HepG2 (cell line): Measurements from ENCODE around the gene CHID1. TPM values are rescaled to one million over a fixed set of nuclear protein-coding genes. Genes with fewer than 3 reads are reported as not detected.

Source experiments
- CBX1 ChIP-seq: IDR thresholded peaks from one replicate; pipeline ENCODE4 v1.6.1; 2016; ENCODE audit warnings: antibody characterized with exemption, low read depth
- DPF2 ChIP-seq: sonication (generic); formaldehyde crosslinking; IDR thresholded peaks from 2 replicates; pipeline ENCODE4 v1.4.0; 2020; ENCODE audit warnings: mild to moderate bottlenecking, low read depth, missing genetic modification reagents, borderline replicate concordance
- HMG20B ChIP-seq: conservative IDR thresholded peaks from 2 replicates; pipeline ENCODE4 v1.6.1; 2016; ENCODE audit warnings: missing genetic modification reagents, missing compliant biosample characterization
- IKZF4 ChIP-seq: sonication (generic); formaldehyde crosslinking; IDR thresholded peaks from 2 replicates; pipeline ENCODE4 v1.5.1; 2020; ENCODE audit warnings: borderline replicate concordance, mild to moderate bottlenecking, low read depth, missing genetic modification reagents; ENCODE audit errors: not compliant biosample characterization
- KAT7 ChIP-seq: IDR thresholded peaks from 2 replicates; pipeline ENCODE4 v1.6.1; 2018; ENCODE audit warnings: borderline replicate concordance, missing compliant biosample characterization
- PHF5A ChIP-seq: IDR thresholded peaks from one replicate; pipeline ENCODE4 v1.6.1; 2018; ENCODE audit warnings: low read depth, missing genetic modification reagents; ENCODE audit not compliant: unreplicated experiment
- PLRG1 ChIP-seq: fragments of 450-650 bp; conservative IDR thresholded peaks from 2 replicates; pipeline ENCODE4 v1.6.1; 2016
- SMAD9 ChIP-seq: sonication (generic); formaldehyde crosslinking; IDR thresholded peaks from 2 replicates; pipeline ENCODE4 v1.5.1; 2020; ENCODE audit warnings: mild to moderate bottlenecking, missing genetic modification reagents
- ZMAT3 ChIP-seq: sonication (generic); formaldehyde crosslinking; conservative IDR thresholded peaks from 2 replicates; pipeline ENCODE4 v1.7.0; 2021; ENCODE audit warnings: missing genetic modification reagents
- ZNF224 ChIP-seq: sonication (generic); formaldehyde crosslinking; IDR thresholded peaks from 2 replicates; pipeline ENCODE4 v1.5.0; 2020; ENCODE audit warnings: mild to moderate bottlenecking, missing genetic modification reagents
- ZNF232 ChIP-seq: sonication (generic); formaldehyde crosslinking; IDR thresholded peaks from 2 replicates; pipeline ENCODE4 v1.4.0; 2020; ENCODE audit warnings: missing genetic modification reagents, borderline replicate concordance
- ZNF274 ChIP-seq: sonication (generic); formaldehyde crosslinking; IDR thresholded peaks from 2 replicates; pipeline ENCODE4 v1.5.1; 2020; ENCODE audit warnings: mild to moderate bottlenecking, missing genetic modification reagents
- ZNF619 ChIP-seq: sonication (generic); formaldehyde crosslinking; IDR thresholded peaks from 2 replicates; pipeline ENCODE4 v1.4.0; 2020; ENCODE audit warnings: mild to moderate bottlenecking, missing genetic modification reagents
- polyA plus RNA-seq, 8 experiments: library from polyadenylated mRNA; depleted of rRNA in 3 of 8; stranded (reverse) in 7 of 8; unstranded in 1 of 8; fragments of >200 nt; fragmentation: Illumina TruSeq in 4 of 8; extraction: Trizol in 4 of 8; gene quantifications; 2 replicates each; pipeline versions ENCODE4 v1.2.1 to v1.2.3, GENCODE V29; 2011 to 2016; ENCODE audit warnings: low read depth in 4 of 8, missing spikeins in 1 of 8, mixed read lengths in 1 of 8; ENCODE audit not compliant: insufficient read depth in 1 of 8
- total RNA-seq, 5 experiments: library from RNA; depleted of rRNA; stranded (reverse); fragments of >200 nt; fragmentation: Illumina TruSeq; extraction: Trizol; gene quantifications; 2 replicates each; pipeline ENCODE4 v1.2.3, GENCODE V29; 2016; ENCODE audit warnings: low read depth in 1 of 5
- TF ChIP-seq, protein P1 (sequence below): conservative IDR thresholded peaks from 2 replicates; pipeline ENCODE4 v1.6.1; 2018; ENCODE audit warnings: missing genetic modification reagents
- TF ChIP-seq, protein P2 (sequence below): sonication (generic); formaldehyde crosslinking; IDR thresholded peaks from 2 replicates; pipeline ENCODE4 v1.4.0; 2020; ENCODE audit warnings: missing genetic modification reagents, borderline replicate concordance
- TF ChIP-seq, protein P3 (sequence below): sonication (generic); formaldehyde crosslinking; IDR thresholded peaks from 2 replicates; pipeline ENCODE4 v1.9.0; 2022; ENCODE audit warnings: low read depth, missing genetic modification reagents
- TF ChIP-seq, protein P4 (sequence below): sonication (generic); formaldehyde crosslinking; IDR thresholded peaks from 2 replicates; pipeline ENCODE4 v1.4.0; 2020; ENCODE audit warnings: missing genetic modification reagents
- TF ChIP-seq, protein P5 (sequence below): sonication (generic); formaldehyde crosslinking; IDR thresholded peaks from 2 replicates; pipeline ENCODE4 v1.5.1; 2020; ENCODE audit warnings: missing genetic modification reagents, mild to moderate bottlenecking, borderline replicate concordance

CHID1 gene
- total and polyA plus RNA-seq, 2 of the 13 experiments (the other 11 are each of a cell fraction or from before 2014, with no cell fraction given) = 65.1 to 93.6 TPM

DNA sequence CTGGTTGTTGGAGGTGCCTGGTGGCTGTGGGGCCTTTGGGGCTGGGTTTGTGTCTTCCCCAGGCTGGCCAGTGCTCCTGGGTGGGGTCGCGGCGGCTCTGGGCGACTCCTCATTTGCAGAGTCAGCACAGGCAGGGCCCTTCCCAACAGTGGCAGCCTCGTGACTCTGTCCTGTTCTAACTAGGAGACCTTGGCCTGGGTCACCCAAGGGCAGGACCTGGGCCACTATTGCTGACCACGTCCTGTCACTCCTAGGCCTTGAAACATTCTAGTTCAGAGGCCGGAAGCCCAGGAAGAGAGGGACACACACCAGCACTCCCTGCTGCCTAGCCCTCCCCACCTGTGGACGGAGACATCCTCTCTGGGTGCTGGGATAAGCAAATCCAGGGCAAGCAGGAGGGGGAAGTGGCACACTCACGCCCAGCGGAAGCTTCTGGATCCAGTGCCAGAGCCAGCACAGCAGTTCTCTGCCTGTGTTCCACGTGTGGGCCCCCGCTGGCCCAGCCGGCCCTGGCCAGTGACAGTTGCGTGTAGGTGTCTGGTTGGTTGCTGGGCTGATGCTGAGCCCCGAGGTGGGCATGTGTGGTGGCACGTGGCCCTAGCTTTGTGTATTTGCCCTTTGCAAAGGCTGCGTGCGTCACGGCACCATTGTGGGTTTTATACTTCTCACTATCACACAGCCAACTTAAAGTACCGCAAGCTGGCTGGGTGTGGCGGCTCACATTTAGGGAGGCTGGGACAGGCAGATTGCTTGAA, 4.3 kb upstream of the CHID1 start (continued):
- TF ChIP-seq, protein P1, sequence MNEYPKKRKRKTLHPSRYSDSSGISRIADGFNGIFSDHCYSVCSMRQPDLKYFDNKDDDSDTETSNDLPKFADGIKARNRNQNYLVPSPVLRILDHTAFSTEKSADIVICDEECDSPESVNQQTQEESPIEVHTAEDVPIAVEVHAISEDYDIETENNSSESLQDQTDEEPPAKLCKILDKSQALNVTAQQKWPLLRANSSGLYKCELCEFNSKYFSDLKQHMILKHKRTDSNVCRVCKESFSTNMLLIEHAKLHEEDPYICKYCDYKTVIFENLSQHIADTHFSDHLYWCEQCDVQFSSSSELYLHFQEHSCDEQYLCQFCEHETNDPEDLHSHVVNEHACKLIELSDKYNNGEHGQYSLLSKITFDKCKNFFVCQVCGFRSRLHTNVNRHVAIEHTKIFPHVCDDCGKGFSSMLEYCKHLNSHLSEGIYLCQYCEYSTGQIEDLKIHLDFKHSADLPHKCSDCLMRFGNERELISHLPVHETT = peak; percentile 24; the same call in 1 of the 2 replicates
- TF ChIP-seq DPF2 = peak; percentile 45; the same call in 1 of the 2 replicates
- TF ChIP-seq IKZF4 (CRISPR knock-in tag) = peak; percentile 43
- TF ChIP-seq, protein P2, sequence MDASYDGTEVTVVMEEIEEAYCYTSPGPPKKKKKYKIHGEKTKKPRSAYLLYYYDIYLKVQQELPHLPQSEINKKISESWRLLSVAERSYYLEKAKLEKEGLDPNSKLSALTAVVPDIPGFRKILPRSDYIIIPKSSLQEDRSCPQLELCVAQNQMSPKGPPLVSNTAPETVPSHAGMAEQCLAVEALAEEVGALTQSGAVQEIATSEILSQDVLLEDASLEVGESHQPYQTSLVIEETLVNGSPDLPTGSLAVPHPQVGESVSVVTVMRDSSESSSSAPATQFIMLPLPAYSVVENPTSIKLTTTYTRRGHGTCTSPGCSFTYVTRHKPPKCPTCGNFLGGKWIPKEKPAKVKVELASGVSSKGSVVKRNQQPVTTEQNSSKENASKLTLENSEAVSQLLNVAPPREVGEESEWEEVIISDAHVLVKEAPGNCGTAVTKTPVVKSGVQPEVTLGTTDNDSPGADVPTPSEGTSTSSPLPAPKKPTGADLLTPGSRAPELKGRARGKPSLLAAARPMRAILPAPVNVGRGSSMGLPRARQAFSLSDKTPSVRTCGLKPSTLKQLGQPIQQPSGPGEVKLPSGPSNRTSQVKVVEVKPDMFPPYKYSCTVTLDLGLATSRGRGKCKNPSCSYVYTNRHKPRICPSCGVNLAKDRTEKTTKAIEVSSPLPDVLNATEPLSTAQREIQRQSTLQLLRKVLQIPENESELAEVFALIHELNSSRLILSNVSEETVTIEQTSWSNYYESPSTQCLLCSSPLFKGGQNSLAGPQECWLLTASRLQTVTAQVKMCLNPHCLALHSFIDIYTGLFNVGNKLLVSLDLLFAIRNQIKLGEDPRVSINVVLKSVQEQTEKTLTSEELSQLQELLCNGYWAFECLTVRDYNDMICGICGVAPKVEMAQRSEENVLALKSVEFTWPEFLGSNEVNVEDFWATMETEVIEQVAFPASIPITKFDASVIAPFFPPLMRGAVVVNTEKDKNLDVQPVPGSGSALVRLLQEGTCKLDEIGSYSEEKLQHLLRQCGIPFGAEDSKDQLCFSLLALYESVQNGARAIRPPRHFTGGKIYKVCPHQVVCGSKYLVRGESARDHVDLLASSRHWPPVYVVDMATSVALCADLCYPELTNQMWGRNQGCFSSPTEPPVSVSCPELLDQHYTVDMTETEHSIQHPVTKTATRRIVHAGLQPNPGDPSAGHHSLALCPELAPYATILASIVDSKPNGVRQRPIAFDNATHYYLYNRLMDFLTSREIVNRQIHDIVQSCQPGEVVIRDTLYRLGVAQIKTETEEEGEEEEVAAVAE (CRISPR knock-in tag) = no peak
- peak; percentile 71; the same call in 1 of the 2 replicates for TF ChIP-seq ZNF274 (CRISPR knock-in tag)
- 0 out of 2 replicates have a peak, but pooled peaks have one; percentile 62 for TF ChIP-seq SMAD9
- TF ChIP-seq PLRG1 = no peak
- TF ChIP-seq, protein P3, sequence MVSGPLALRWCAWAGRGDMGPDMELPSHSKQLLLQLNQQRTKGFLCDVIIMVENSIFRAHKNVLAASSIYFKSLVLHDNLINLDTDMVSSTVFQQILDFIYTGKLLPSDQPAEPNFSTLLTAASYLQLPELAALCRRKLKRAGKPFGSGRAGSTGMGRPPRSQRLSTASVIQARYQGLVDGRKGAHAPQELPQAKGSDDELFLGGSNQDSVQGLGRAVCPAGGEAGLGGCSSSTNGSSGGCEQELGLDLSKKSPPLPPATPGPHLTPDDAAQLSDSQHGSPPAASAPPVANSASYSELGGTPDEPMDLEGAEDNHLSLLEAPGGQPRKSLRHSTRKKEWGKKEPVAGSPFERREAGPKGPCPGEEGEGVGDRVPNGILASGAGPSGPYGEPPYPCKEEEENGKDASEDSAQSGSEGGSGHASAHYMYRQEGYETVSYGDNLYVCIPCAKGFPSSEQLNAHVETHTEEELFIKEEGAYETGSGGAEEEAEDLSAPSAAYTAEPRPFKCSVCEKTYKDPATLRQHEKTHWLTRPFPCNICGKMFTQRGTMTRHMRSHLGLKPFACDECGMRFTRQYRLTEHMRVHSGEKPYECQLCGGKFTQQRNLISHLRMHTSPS (CRISPR knock-in tag) = peak; percentile 51; the same call in 1 of the 2 replicates
- TF ChIP-seq ZNF619 (CRISPR knock-in tag) = 0 out of 2 replicates have a peak, but pooled peaks have one; percentile 27
- peak; percentile 59; the same call in 1 of the 2 replicates for TF ChIP-seq KAT7 (CRISPR knock-in tag)
- peak; percentile 58; the same call in 1 of the 2 replicates for TF ChIP-seq HMG20B
- TF ChIP-seq, protein P4, sequence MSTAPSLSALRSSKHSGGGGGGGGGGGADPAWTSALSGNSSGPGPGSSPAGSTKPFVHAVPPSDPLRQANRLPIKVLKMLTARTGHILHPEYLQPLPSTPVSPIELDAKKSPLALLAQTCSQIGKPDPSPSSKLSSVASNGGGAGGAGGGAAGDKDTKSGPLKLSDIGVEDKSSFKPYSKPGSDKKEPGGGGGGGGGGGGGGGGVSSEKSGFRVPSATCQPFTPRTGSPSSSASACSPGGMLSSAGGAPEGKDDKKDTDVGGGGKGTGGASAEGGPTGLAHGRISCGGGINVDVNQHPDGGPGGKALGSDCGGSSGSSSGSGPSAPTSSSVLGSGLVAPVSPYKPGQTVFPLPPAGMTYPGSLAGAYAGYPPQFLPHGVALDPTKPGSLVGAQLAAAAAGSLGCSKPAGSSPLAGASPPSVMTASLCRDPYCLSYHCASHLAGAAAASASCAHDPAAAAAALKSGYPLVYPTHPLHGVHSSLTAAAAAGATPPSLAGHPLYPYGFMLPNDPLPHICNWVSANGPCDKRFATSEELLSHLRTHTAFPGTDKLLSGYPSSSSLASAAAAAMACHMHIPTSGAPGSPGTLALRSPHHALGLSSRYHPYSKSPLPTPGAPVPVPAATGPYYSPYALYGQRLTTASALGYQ = no peak
- TF ChIP-seq ZNF224 (CRISPR knock-in tag) = peak; percentile 12; the same call in 1 of the 2 replicates
- no peak for TF ChIP-seq ZNF232
- TF ChIP-seq ZMAT3 (CRISPR knock-in tag) = peak; percentile 74; the same call in 1 of the 2 replicates
- no peak for TF ChIP-seq CBX1
- TF ChIP-seq, protein P5, sequence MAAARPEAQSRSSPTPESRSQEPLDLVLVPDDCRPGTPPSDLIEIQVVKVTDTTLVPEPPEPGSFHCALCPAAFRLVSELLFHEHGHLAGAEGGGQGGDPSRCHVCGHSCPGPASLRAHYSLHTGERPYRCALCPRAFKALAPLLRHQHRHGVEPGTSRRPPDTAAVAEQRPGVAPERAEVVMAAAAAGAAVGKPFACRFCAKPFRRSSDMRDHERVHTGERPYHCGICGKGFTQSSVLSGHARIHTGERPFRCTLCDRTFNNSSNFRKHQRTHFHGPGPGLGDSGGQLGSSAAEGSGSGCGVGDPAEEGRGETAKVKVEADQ (CRISPR knock-in tag) = peak; percentile 51; the same call in 1 of the 2 replicates
- TF ChIP-seq PHF5A (CRISPR knock-in tag) = no peak
